DND-41 (cell line): ENCODE results near the gene DNAJA1.

Experiments
- ATAC-seq: fragments of 200-7000 bp; cut with Tn5 transposase; 3 replicates; pipeline ENCODE4 v1.9.1; 2021; ENCODE audit warnings: low read depth; ENCODE audit not compliant: insufficient read depth
- DNase-seq: peaks from one replicate; pipeline ENCODE4 v3.0.0-alpha.2; 2020
- H2AFZ ChIP-seq: 2 replicates; pipeline ENCODE4 v1.6.0; 2012; ENCODE audit warnings: low read depth, low read length
- H3K27ac ChIP-seq: 2 replicates; pipeline ENCODE4 v1.5.1; 2012; ENCODE audit warnings: low read length, inconsistent platforms
- H3K27me3 ChIP-seq: fragments of 200-600 bp; sonication (generic); 2 replicates; pipeline ENCODE4 v1.6.0; 2012; ENCODE audit warnings: low read length, mild to moderate bottlenecking, inconsistent platforms; ENCODE audit not compliant: insufficient read depth, poor library complexity
- H3K36me3 ChIP-seq: 2 replicates; pipeline ENCODE4 v1.5.1; 2012; ENCODE audit warnings: low read length, inconsistent platforms; ENCODE audit not compliant: insufficient read depth
- H3K4me1 ChIP-seq: 2 replicates; pipeline ENCODE4 v1.5.1; 2012; ENCODE audit warnings: mild to moderate bottlenecking, low read length; ENCODE audit not compliant: insufficient read depth
- H3K4me2 ChIP-seq: 2 replicates; pipeline ENCODE4 v1.6.0; 2012; ENCODE audit warnings: mild to moderate bottlenecking, moderate library complexity, low read length, inconsistent platforms; ENCODE audit not compliant: insufficient read depth
- H3K4me3 ChIP-seq, 2 experiments: fragments of 200-600 bp in 1 of 2; shearing (Covaris generic) in 1 of 2; 2 replicates each; pipeline ENCODE4 v1.5.1; 2012 to 2016; ENCODE audit warnings: inconsistent platforms in 2 of 2, low read length in 2 of 2, mild to moderate bottlenecking in 2 of 2, low read depth in 1 of 2, moderate library complexity in 1 of 2
- H3K79me2 ChIP-seq: 2 replicates; pipeline ENCODE4 v1.6.0; 2012; ENCODE audit warnings: low read length, inconsistent platforms; ENCODE audit not compliant: insufficient read depth
- H3K9ac ChIP-seq: 2 replicates; pipeline ENCODE4 v1.6.0; 2012; ENCODE audit warnings: low read depth, mild to moderate bottlenecking, inconsistent platforms, low read length, moderate library complexity
- H3K9me3 ChIP-seq: 2 replicates; pipeline ENCODE4 v1.5.1; 2012; ENCODE audit warnings: low read length, moderate library complexity, mild to moderate bottlenecking, inconsistent platforms; ENCODE audit not compliant: insufficient read depth, severe bottlenecking
- H4K20me1 ChIP-seq: 2 replicates; pipeline ENCODE4 v1.6.0; 2012; ENCODE audit warnings: low read length; ENCODE audit not compliant: insufficient read depth
- EZH2 ChIP-seq: IDR thresholded peaks from 3 replicates; pipeline ENCODE4 v1.6.1; 2012; ENCODE audit warnings: borderline replicate concordance, low read depth, mild to moderate bottlenecking, moderate library complexity, low read length, inconsistent platforms; ENCODE audit not compliant: severe bottlenecking
- TF ChIP-seq, protein P1 (sequence below): IDR thresholded peaks from 2 replicates; pipeline ENCODE4 v1.5.1; 2012; ENCODE audit warnings: borderline replicate concordance, low read length, moderate library complexity, mild to moderate bottlenecking; ENCODE audit not compliant: poor library complexity, severe bottlenecking; ENCODE audit errors: extremely low read depth

Gene DNAJA1

DNA sequence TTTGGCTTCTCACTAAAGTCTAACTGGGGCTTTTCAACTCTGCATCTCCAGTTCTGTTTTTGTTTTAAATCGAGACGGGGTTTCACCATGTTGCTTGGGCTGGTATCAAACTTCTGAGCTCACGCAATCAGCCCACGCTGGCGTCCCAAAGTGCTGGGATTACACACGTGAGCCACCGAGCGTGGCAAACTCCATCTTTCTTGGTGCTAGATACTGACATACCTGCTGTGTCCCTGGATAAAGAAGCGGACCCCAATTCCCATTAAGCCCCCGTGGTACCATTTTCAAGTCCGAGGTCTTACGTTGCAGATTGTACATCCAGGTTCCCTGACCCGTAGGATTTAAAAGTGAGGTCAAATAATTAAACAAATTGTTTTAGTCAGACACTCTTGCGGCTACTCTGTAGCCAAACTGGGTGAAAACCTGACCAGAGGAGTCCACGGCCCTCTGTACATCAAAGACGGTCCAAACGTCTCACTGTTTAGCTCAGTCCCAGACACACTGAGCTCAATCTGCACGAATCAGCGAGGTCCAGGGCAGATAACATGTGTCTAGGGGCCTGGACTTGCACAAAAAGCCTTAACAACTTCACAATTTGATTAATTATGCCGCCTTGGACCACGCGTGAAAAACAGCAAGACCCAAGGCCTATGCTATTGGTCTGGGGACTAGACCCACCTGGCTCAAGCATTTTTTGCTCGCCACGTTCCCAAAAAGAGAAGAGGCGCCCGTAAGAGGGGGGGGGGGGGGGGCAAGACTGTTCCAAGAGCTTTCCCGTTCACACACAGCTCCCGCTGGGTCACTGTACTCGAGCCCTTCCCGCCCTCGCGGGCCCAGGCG, 727 bp upstream of the DNAJA1 start:
- peak; percentile 14 for DNase-seq
- TF ChIP-seq, protein P1, sequence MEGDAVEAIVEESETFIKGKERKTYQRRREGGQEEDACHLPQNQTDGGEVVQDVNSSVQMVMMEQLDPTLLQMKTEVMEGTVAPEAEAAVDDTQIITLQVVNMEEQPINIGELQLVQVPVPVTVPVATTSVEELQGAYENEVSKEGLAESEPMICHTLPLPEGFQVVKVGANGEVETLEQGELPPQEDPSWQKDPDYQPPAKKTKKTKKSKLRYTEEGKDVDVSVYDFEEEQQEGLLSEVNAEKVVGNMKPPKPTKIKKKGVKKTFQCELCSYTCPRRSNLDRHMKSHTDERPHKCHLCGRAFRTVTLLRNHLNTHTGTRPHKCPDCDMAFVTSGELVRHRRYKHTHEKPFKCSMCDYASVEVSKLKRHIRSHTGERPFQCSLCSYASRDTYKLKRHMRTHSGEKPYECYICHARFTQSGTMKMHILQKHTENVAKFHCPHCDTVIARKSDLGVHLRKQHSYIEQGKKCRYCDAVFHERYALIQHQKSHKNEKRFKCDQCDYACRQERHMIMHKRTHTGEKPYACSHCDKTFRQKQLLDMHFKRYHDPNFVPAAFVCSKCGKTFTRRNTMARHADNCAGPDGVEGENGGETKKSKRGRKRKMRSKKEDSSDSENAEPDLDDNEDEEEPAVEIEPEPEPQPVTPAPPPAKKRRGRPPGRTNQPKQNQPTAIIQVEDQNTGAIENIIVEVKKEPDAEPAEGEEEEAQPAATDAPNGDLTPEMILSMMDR: no peak
- TF ChIP-seq EZH2: no peak
- H4K20me1 ChIP-seq: peaks cover 36% of the 10 kb centered on the region
- no peaks in the 10 kb centered on the region for H3K9me3 ChIP-seq
- H2AFZ ChIP-seq: peak overlapping the region; percentile 78
- no peaks in the 10 kb centered on the region for H3K27me3 ChIP-seq
- peaks cover 56% of the 10 kb centered on the region for H3K4me1 ChIP-seq
- H3K27ac ChIP-seq: peak overlapping the region; percentile 89
- peak overlapping the region; percentile 83 for H3K4me2 ChIP-seq
- H3K79me2 ChIP-seq: peaks cover 94% of the 10 kb centered on the region
- peak overlapping the region; percentile 59 to 82 for H3K4me3 ChIP-seq
- peaks cover 52% of the 10 kb centered on the region for H3K36me3 ChIP-seq
- ATAC-seq: 0 out of 3 replicates have a peak, but pooled peaks have one; percentile 0
- peak overlapping the region; percentile 94 for H3K9ac ChIP-seq

DNA sequence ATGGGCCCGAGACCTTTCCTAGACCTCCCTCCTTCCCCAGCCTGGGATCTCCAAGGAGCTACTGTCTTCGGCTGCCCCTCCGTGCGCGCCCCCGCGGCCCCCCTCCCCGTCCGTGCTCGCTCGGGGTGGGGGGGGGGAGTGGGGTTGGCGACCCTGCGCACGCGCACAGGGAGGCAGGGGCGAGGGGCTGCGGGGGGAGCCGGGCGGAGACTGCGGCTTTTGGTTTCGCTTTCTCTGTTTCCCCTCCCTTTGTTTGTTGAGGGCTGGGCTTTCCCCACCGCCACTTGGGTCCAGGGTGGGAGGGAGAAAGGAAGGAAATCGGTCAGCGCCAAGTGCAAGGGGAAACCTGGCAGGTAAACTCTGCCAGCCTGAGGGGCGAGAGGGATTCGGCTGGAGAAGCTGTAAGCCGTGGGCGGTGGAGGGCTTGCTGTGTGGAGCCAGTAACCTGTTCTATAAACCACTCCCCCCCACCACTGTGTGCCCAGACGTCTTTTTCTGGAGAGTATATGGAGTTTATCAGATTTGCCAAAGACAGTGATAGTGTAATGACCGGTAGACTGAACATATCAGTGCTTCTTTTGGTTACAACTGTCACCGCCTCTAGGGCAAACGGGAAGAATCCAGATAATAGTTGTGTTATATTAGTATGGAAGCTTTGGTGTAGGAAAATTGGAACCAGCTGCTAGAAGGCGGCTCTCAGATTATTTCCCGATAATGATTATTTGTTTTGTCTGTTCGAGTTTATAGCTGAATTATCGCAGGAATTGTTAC, 684 bp downstream of the DNAJA1 start:
- Histone ChIP-seq H2AFZ (peak overlapping the region; percentile 58), H3K27ac (peak overlapping the region; percentile 93), H3K9me3 (no peaks in the 10 kb centered on the region), H3K4me2 (peak overlapping the region; percentile 83), H3K4me3 (peak overlapping the region; percentile 59 to 82; a peak in 3 of 4 replicates), H3K79me2 (peaks cover 96% of the 10 kb centered on the region), H3K27me3 (no peaks in the 10 kb centered on the region), H3K4me1 (peaks cover 61% of the 10 kb centered on the region), H3K9ac (peak overlapping the region; percentile 94), H4K20me1 (peaks cover 48% of the 10 kb centered on the region), H3K36me3 (peaks cover 54% of the 10 kb centered on the region)
- DNase-seq (peak; percentile 88), ATAC-seq (peak; percentile 71)
- TF ChIP-seq, protein P1: no peak
- no peak for TF ChIP-seq EZH2

DNA sequence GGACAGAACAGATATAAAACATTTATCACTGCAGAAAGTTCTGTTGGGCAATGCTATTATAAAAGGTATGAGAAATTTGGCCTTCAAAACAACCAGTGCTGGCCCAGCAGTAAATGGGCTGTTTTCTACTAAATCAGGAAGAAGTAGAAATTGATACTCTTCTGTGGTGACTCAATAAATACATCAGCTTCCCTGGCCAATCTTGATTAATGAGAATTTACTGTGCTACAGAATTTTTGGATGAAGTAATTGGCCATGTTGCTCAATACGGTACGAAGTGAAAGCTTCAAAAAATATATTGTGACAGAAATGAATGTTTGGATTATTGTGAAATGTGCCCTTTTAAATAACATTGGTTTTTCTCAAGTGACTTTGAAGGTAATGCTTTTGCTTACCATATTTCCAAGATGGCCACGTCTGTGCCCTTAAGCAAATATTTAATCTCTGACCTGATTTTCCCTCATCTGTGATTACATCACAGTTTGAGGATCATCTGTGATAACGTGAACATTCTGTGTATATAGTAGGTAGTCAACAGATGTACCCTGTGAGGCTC, 4.2 kb downstream of the DNAJA1 start:
- H3K79me2 ChIP-seq: peaks cover 99% of the 10 kb centered on the region
- no peaks in the 10 kb centered on the region for H3K9me3 ChIP-seq
- peaks cover 88% of the 10 kb centered on the region for H3K36me3 ChIP-seq
- H3K9ac ChIP-seq: no peak overlapping the region
- DNase-seq (no peak), ATAC-seq (no peak)
- no peak overlapping the region; a peak in 1 of 4 replicates for H3K4me3 ChIP-seq
- H3K27me3 ChIP-seq: no peaks in the 10 kb centered on the region
- H3K4me1 ChIP-seq: peaks cover 53% of the 10 kb centered on the region
- TF ChIP-seq EZH2: no peak
- TF ChIP-seq, protein P1: no peak
- peak overlapping the region; percentile 83; the same call in 1 of the 2 replicates for H3K4me2 ChIP-seq
- no peak overlapping the region for H2AFZ ChIP-seq
- peaks cover 79% of the 10 kb centered on the region for H4K20me1 ChIP-seq
- no peak overlapping the region for H3K27ac ChIP-seq
